Vagina (tissue), 2 donors: ENCODE data around the gene BRPF1. TPM values are rescaled to one million over a fixed set of nuclear protein-coding genes. Genes with fewer than 3 reads are reported as not detected.

Experiments
- DNase-seq, 2 donors: peaks; one replicate each; pipeline ENCODE4 v3.0.0-alpha.2; 2017; ENCODE audit errors: extremely low spot score in 2 of 2
- H3K27ac ChIP-seq: fragments of 200-600 bp; sonication (generic); one replicate; pipeline ENCODE4 v1.5.1; 2019
- H3K27me3 ChIP-seq: fragments of 200-600 bp; sonication (generic); one replicate; pipeline ENCODE4 v1.5.1; 2019
- H3K36me3 ChIP-seq, 2 donors: fragments of 200-600 bp; sonication (generic); one replicate each; pipeline ENCODE4 v1.5.1; 2017 to 2019
- H3K4me1 ChIP-seq: fragments of 200-600 bp; sonication (generic); one replicate; pipeline ENCODE4 v1.5.1; 2019
- H3K4me3 ChIP-seq, 2 donors: fragments of 200-600 bp; sonication (generic); 1 replicate in 1 of 2; 2 replicates in 1 of 2; pipeline ENCODE4 v1.5.1; 2016 to 2019
- H3K9me3 ChIP-seq: fragments of 200-600 bp; sonication (generic); one replicate; pipeline ENCODE4 v1.5.1; 2019
- POLR2A ChIP-seq, 2 donors: fragments of 450-650 bp; IDR thresholded peaks; one replicate each; pipeline ENCODE4 v1.6.1; 2017; ENCODE audit warnings: antibody characterized with exemption in 2 of 2, mild to moderate bottlenecking in 2 of 2, moderate library complexity in 2 of 2
- POLR2AphosphoS5 ChIP-seq, 2 donors: sonication (generic); formaldehyde crosslinking; IDR thresholded peaks; one replicate each; pipeline ENCODE4 v1.9.0; 2017; ENCODE audit warnings: antibody characterized with exemption in 2 of 2, mild to moderate bottlenecking in 2 of 2, low read depth in 1 of 2; ENCODE audit not compliant: insufficient read depth in 1 of 2
- intact Hi-C: fragments of 100-400 bp; cut with DNase I; formaldehyde crosslinking; loops from one replicate; pipeline ENCODE4 v1.15.1; 2023
- total RNA-seq: library from RNA; depleted of rRNA; stranded (reverse); fragments of >200 nt; gene quantifications from one replicate; pipeline ENCODE4 v1.2.3, GENCODE V29; 2016
- TF ChIP-seq, protein P1 (sequence below), 3 experiments: fragments of 450-650 bp in 2 of 3; fragments of 200-600 bp in 1 of 3; sonication (generic) in 1 of 3; IDR thresholded peaks; one replicate each; pipeline ENCODE4 v1.5.1; 2017 to 2019; ENCODE audit warnings: antibody characterized with exemption in 3 of 3, mild to moderate bottlenecking in 2 of 3, moderate library complexity in 2 of 3

The BRPF1 gene
- total RNA-seq, 1 donor from 2014 or later, result 16.9 TPM

DNA sequence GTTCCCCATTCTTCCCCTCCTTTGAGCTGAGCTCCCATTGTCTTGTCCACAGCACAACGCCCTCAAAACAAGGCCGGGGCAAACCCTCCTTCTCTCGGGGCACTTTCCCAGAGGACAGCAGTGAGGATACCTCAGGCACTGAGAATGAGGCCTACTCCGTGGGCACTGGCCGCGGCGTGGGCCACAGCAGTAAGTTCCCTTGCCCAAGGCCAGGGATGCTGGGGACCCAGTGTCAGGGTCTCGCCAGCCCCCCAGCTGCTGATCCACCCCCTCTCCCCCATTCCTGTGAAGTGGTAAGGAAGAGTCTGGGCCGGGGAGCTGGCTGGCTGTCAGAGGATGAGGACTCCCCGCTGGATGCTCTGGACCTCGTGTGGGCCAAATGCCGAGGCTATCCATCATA is 14.0 kb downstream of the BRPF1 start:
- Histone ChIP-seq H3K9me3 (no peaks in the 10 kb centered on the region), H3K36me3 (peaks cover 3 to 70% of the 10 kb centered on the region in 2 donors), H3K4me3 (no peak overlapping the region), H3K27ac (no peak overlapping the region), H3K4me1 (peaks cover 10% of the 10 kb centered on the region), H3K27me3 (no peaks in the 10 kb centered on the region)
- no peak for DNase-seq
- intact Hi-C loops, result no loop called here
- TF ChIP-seq POLR2A (IDR thresholded peaks at IDR 0.05) (no peak), POLR2AphosphoS5 (IDR thresholded peaks at IDR 0.05; ENCODE audit: insufficient read depth in 1 of 2, low read depth in 1 of 2) (no peak)
- TF ChIP-seq, protein P1, sequence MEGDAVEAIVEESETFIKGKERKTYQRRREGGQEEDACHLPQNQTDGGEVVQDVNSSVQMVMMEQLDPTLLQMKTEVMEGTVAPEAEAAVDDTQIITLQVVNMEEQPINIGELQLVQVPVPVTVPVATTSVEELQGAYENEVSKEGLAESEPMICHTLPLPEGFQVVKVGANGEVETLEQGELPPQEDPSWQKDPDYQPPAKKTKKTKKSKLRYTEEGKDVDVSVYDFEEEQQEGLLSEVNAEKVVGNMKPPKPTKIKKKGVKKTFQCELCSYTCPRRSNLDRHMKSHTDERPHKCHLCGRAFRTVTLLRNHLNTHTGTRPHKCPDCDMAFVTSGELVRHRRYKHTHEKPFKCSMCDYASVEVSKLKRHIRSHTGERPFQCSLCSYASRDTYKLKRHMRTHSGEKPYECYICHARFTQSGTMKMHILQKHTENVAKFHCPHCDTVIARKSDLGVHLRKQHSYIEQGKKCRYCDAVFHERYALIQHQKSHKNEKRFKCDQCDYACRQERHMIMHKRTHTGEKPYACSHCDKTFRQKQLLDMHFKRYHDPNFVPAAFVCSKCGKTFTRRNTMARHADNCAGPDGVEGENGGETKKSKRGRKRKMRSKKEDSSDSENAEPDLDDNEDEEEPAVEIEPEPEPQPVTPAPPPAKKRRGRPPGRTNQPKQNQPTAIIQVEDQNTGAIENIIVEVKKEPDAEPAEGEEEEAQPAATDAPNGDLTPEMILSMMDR (IDR thresholded peaks at IDR 0.05), result no peak

DNA sequence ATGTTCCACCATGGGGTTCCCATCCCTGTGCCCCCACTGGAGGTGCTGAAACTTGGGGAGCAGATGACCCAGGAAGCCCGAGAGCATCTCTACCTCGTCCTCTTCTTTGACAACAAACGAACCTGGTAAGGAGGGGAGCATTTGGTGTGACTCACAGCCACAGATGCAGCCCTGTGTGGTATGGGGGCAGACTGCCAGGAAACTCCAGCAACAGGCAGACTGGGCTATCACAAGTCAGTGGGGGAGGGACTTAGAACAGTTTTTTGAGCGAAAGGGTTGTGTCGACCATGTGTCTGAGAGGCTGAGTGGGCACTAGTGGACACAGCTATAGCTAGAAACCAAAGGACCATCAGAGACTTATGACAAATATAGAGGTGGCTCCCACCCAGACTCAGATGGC is 14.8 kb downstream of the BRPF1 start:
- H3K36me3 ChIP-seq, result peaks cover 0 to 62% of the 10 kb centered on the region in 2 donors
- no peak for DNase-seq
- H3K27me3 ChIP-seq, result no peaks in the 10 kb centered on the region
- intact Hi-C loops, result no loop called here
- no peak overlapping the region for H3K27ac ChIP-seq
- H3K4me3 ChIP-seq, result no peak overlapping the region
- no peaks in the 10 kb centered on the region for H3K9me3 ChIP-seq
- H3K4me1 ChIP-seq, result peaks cover 19% of the 10 kb centered on the region
- TF ChIP-seq POLR2A (IDR thresholded peaks at IDR 0.05) (no peak), POLR2AphosphoS5 (IDR thresholded peaks at IDR 0.05; ENCODE audit: insufficient read depth in 1 of 2, low read depth in 1 of 2) (no peak)
- TF ChIP-seq, protein P1 (IDR thresholded peaks at IDR 0.05), result no peak

DNA sequence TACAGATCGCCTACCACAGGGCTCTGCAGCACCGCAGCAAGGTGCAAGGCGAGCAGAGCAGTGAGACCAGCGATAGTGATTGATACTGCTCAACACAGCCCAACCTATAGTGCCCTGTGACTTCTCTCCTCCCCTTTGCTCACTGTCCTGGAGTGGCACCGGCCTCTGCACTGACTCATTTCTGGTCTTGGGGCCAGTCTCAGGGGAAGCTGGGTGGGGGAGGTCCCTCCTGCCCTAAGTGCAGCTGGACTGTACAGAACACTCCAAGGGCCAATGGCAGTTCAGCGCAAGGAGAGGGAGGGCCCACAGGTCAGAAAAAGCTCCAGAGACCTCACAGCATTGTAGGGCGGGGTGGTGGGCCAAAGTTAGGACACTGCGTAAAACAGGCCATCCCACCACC is 15.7 kb downstream of the BRPF1 start:
- Histone ChIP-seq H3K27ac (no peak overlapping the region), H3K36me3 (peaks cover 0 to 59% of the 10 kb centered on the region in 2 donors), H3K4me1 (peaks cover 28% of the 10 kb centered on the region), H3K4me3 (no peak overlapping the region), H3K27me3 (no peaks in the 10 kb centered on the region), H3K9me3 (no peaks in the 10 kb centered on the region)
- no peak for TF ChIP-seq POLR2A (IDR thresholded peaks at IDR 0.05)
- TF ChIP-seq POLR2AphosphoS5 (IDR thresholded peaks at IDR 0.05; ENCODE audit: insufficient read depth in 1 of 2, low read depth in 1 of 2), result no peak
- TF ChIP-seq, protein P1 (IDR thresholded peaks at IDR 0.05), result no peak
- DNase-seq, result no peak
- intact Hi-C loops, result no loop called here

DNA sequence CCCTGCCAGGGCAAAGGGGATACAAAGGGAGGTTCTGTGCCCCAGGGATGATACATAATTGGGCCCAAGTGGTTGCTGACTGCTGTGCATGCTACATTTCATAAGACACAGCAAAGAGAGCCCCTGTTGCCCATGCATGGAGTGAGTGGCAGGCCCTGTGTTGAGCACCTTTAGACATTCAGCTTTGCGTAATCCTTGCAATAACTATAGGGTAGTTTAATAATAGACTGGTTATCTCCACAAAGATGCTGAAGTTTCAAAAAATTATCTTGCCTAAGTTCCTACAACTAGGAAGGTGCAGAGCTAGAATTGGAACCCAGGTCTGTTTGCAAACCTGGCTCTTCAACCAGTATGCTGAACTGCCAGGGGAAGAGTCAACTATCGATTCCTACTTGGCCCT is 16.5 kb downstream of the BRPF1 start:
- Histone ChIP-seq H3K27me3 (no peaks in the 10 kb centered on the region), H3K4me1 (peaks cover 28% of the 10 kb centered on the region), H3K4me3 (no peak overlapping the region), H3K27ac (no peak overlapping the region), H3K36me3 (peaks cover 0 to 51% of the 10 kb centered on the region in 2 donors), H3K9me3 (no peaks in the 10 kb centered on the region)
- intact Hi-C loops, result no loop called here
- DNase-seq, result no peak
- TF ChIP-seq, protein P1 (IDR thresholded peaks at IDR 0.05), result no peak
- TF ChIP-seq POLR2AphosphoS5 (IDR thresholded peaks at IDR 0.05; ENCODE audit: insufficient read depth in 1 of 2, low read depth in 1 of 2) (no peak), POLR2A (IDR thresholded peaks at IDR 0.05) (no peak)

DNA sequence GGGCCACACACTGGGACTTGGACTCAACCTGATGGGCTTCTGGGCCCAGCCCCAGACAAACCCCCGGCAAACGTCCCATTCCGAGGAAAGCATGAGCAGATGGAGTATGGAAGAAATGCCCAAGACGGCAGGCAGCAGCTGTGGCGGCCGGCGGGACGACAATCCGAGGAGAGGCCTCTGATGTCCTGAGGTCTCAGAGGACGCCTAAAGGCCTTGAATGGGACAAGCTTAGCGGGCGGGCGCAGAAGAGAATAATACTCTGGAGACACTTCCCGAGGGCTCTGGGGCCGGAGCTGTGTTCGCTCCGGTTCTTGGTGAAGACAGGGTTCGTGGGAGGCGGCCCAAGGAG is 17.7 kb downstream of the BRPF1 start:
- no peaks in the 10 kb centered on the region for H3K9me3 ChIP-seq
- no peak for TF ChIP-seq POLR2AphosphoS5 (IDR thresholded peaks at IDR 0.05; ENCODE audit: insufficient read depth in 1 of 2, low read depth in 1 of 2)
- TF ChIP-seq, protein P1 (IDR thresholded peaks at IDR 0.05), result no peak
- no peak for TF ChIP-seq POLR2A (IDR thresholded peaks at IDR 0.05)
- H3K27me3 ChIP-seq, result no peaks in the 10 kb centered on the region
- H3K4me1 ChIP-seq, result peaks cover 28% of the 10 kb centered on the region
- H3K36me3 ChIP-seq, result peaks cover 0 to 39% of the 10 kb centered on the region in 2 donors
- H3K27ac ChIP-seq, result peak overlapping the region; percentile 91
- intact Hi-C loops, result no loop called here
- no peak for DNase-seq
- H3K4me3 ChIP-seq, result peak overlapping the region; percentile 55 to 59
